Activated T-cell treated with anti-CD3 and anti-CD28 coated beads, Interleukin-2, amount 50 U/mL, for 24 hours (primary cell): ENCODE results near the gene CNTN4.
"Not testable (repeated sequence)": the region's sequence is repeated elsewhere in the genome, so short reads cannot be mapped to it uniquely, and the experiment has no call there.

ENCODE experiments used
- DNase-seq: peaks from one replicate; pipeline ENCODE4 v3.0.0-alpha.2; 2020
- H3K27ac Mint-ChIP-seq: 2 replicates; pipeline ENCODE4 v1.8.0; 2020; ENCODE audit warnings: mild to moderate bottlenecking, mixed read lengths
- H3K27me3 Mint-ChIP-seq: 2 replicates; pipeline ENCODE4 v1.8.0; 2020; ENCODE audit warnings: mixed read lengths
- H3K36me3 Mint-ChIP-seq: 2 replicates; pipeline ENCODE4 v1.8.0; 2020; ENCODE audit warnings: low read depth, mixed read lengths
- H3K4me1 Mint-ChIP-seq: 2 replicates; pipeline ENCODE4 v1.8.0; 2020; ENCODE audit warnings: low read depth, mixed read lengths
- H3K4me3 Mint-ChIP-seq: 2 replicates; pipeline ENCODE4 v1.8.0; 2020; ENCODE audit warnings: mild to moderate bottlenecking, moderate library complexity, mixed read lengths
- H3K9me3 Mint-ChIP-seq: 2 replicates; pipeline ENCODE4 v1.8.0; 2020; ENCODE audit warnings: mixed read lengths

The CNTN4 gene

GRCh38 chr3:2516762-2517441, 418.2 kb downstream of the CNTN4 start:
- Mint-ChIP-seq H3K27ac (no peak overlapping the region), H3K9me3 (no peaks in the 10 kb centered on the region), H3K36me3 (no peaks in the 10 kb centered on the region), H3K27me3 (no peaks in the 10 kb centered on the region), H3K4me1 (no peaks in the 10 kb centered on the region), H3K4me3 (no peak overlapping the region)
- DNase-seq = no peak

GRCh38 chr3:2517500-2518172, 419.0 kb downstream of the CNTN4 start:
- H3K27ac Mint-ChIP-seq = no peak overlapping the region

GRCh38 chr3:2523281-2523836, 424.7 kb downstream of the CNTN4 start:
- no peaks in the 10 kb centered on the region for H3K27me3 Mint-ChIP-seq
- no peaks in the 10 kb centered on the region for H3K4me1 Mint-ChIP-seq
- DNase-seq = no peak
- no peak overlapping the region for H3K27ac Mint-ChIP-seq
- no peaks in the 10 kb centered on the region for H3K36me3 Mint-ChIP-seq
- no peak overlapping the region for H3K4me3 Mint-ChIP-seq
- H3K9me3 Mint-ChIP-seq = no peaks in the 10 kb centered on the region

More at GRCh38 chr3:2517500-2518172, 419.0 kb downstream of the CNTN4 start:
- no peak for DNase-seq
- Mint-ChIP-seq H3K27me3 (no peaks in the 10 kb centered on the region), H3K36me3 (no peaks in the 10 kb centered on the region), H3K9me3 (no peaks in the 10 kb centered on the region), H3K4me3 (no peak overlapping the region), H3K4me1 (no peaks in the 10 kb centered on the region)

DNA sequence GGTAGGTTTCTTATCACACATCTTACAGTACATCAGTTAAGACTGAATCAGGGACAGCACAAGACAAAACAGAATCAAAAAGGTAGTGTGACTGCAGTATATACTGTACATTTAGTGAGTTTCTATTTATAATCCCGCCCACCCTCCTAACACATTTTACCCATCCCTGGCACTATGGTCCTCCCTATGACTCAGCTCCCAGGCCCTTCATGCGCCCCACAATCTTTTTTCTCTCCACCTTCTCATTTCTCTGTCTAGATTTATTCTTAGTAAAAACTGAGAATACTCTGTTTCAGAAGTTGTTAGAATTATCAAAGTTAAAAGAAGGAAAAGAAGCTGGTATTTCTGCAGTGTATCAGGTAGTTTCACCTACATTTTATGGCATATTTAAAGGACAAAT, 427.3 kb downstream of the CNTN4 start:
- DNase-seq = no peak

GRCh38 chr3:2526926-2527325, 428.3 kb downstream of the CNTN4 start:
- Mint-ChIP-seq H3K27ac (no peak overlapping the region), H3K27me3 (no peaks in the 10 kb centered on the region), H3K4me3 (no peak overlapping the region), H3K4me1 (no peaks in the 10 kb centered on the region), H3K36me3 (no peaks in the 10 kb centered on the region), H3K9me3 (no peaks in the 10 kb centered on the region)
- DNase-seq = no peak

More for the DNA sequence above, 427.3 kb downstream of the CNTN4 start:
- H3K4me3 Mint-ChIP-seq = no peak overlapping the region
- no peaks in the 10 kb centered on the region for H3K9me3 Mint-ChIP-seq
- no peaks in the 10 kb centered on the region for H3K4me1 Mint-ChIP-seq
- H3K27ac Mint-ChIP-seq = no peak overlapping the region
- no peaks in the 10 kb centered on the region for H3K36me3 Mint-ChIP-seq
- no peaks in the 10 kb centered on the region for H3K27me3 Mint-ChIP-seq

DNA sequence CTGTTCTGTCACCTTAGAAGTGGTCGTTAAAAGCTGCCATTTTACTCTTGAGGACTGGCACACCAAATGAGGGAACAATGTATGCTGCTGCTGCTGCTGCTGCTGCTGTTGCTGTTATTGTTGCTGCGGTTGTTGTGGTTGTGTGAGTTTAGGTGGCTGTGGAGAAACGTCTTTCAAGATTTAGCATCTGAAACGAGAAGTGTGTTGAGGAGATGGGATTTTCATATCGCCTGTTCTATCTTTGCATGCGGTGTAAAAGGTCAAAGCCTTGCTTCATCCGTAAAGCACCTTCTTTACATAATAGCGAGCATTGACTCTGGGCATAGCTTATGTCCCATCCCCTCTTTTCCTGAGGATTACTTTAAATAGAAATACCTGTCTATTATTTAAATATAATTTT, 428.7 kb downstream of the CNTN4 start:
- H3K9me3 Mint-ChIP-seq, DNase-seq, H3K36me3 Mint-ChIP-seq, H3K27ac Mint-ChIP-seq, H3K4me3 Mint-ChIP-seq, H3K27me3 Mint-ChIP-seq, H3K4me1 Mint-ChIP-seq: not testable (repeated sequence)

- not testable (repeated sequence) for H3K4me3 Mint-ChIP-seq, H3K27ac Mint-ChIP-seq, H3K4me1 Mint-ChIP-seq, H3K36me3 Mint-ChIP-seq, H3K27me3 Mint-ChIP-seq, DNase-seq, H3K9me3 Mint-ChIP-seq
Measured at GRCh38 chr3:2534767-2535166, 436.1 kb downstream of the CNTN4 start.

GRCh38 chr3:2535206-2535605, 436.5 kb downstream of the CNTN4 start:
- DNase-seq = no peak
- Mint-ChIP-seq H3K36me3 (no peaks in the 10 kb centered on the region), H3K27me3 (no peaks in the 10 kb centered on the region), H3K9me3 (no peaks in the 10 kb centered on the region), H3K4me1 (no peaks in the 10 kb centered on the region), H3K4me3 (no peak overlapping the region), H3K27ac (no peak overlapping the region)

- H3K27ac Mint-ChIP-seq = no peak overlapping the region
- no peak overlapping the region for H3K4me3 Mint-ChIP-seq
- no peaks in the 10 kb centered on the region for H3K36me3 Mint-ChIP-seq
- no peaks in the 10 kb centered on the region for H3K9me3 Mint-ChIP-seq
- H3K4me1 Mint-ChIP-seq = no peaks in the 10 kb centered on the region
- no peaks in the 10 kb centered on the region for H3K27me3 Mint-ChIP-seq
- DNase-seq = no peak
Measured at GRCh38 chr3:2536575-2536974, 437.9 kb downstream of the CNTN4 start.

- H3K9me3 Mint-ChIP-seq = no peaks in the 10 kb centered on the region
- no peaks in the 10 kb centered on the region for H3K36me3 Mint-ChIP-seq
- no peak for DNase-seq
- no peaks in the 10 kb centered on the region for H3K27me3 Mint-ChIP-seq
- no peak overlapping the region for H3K27ac Mint-ChIP-seq
- H3K4me3 Mint-ChIP-seq = no peak overlapping the region
- no peaks in the 10 kb centered on the region for H3K4me1 Mint-ChIP-seq
Measured at GRCh38 chr3:2540115-2540514, 441.4 kb downstream of the CNTN4 start.

DNA sequence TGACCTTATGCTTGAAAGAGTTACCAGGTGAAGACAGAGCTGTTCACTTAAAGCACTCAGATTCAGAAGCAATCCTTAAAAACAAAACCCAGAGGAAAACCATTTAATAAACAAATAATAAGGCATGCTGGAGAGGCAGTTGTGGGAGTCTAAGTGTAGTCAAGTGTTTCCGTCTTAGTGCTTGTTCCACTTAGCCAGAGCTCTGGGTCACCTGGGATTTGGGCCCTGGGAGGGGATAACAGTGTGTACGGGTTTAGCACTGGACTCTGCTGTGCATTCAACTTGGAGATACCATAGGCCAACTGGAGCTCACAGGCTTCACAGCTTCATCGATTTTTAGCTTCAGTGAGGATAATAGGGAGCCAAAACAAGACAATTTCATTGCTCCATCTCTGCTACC, 444.6 kb downstream of the CNTN4 start:
- Mint-ChIP-seq H3K27ac (no peak overlapping the region), H3K4me3 (no peak overlapping the region), H3K9me3 (peaks cover 3% of the 10 kb centered on the region), H3K36me3 (no peaks in the 10 kb centered on the region), H3K4me1 (no peaks in the 10 kb centered on the region), H3K27me3 (no peaks in the 10 kb centered on the region)
- DNase-seq = no peak

DNA sequence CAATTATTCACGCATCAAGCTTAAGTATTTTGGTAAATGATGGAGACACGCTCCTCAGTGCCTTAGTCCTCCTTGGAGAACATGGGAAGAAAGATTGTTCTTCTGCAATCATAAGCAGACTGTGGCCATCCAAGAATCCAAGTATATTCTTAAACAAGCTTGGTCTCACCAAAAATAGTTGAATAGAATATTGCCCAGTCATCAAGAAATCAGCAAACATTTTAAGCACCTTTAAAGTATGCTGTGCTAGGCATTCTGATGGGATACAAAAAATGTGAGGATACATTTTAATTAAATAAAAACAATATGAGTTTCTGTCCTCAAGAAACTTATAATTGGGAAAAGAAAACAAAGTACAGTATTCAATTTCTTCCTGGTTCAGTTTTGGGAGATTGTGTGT, 445.5 kb downstream of the CNTN4 start:
- no peak overlapping the region for H3K4me3 Mint-ChIP-seq
- H3K27ac Mint-ChIP-seq = no peak overlapping the region
- H3K9me3 Mint-ChIP-seq = peaks cover 3% of the 10 kb centered on the region
- no peaks in the 10 kb centered on the region for H3K4me1 Mint-ChIP-seq
- no peaks in the 10 kb centered on the region for H3K27me3 Mint-ChIP-seq
- no peak for DNase-seq
- no peaks in the 10 kb centered on the region for H3K36me3 Mint-ChIP-seq

- H3K27me3 Mint-ChIP-seq = no peaks in the 10 kb centered on the region
- no peak overlapping the region for H3K4me3 Mint-ChIP-seq
- H3K9me3 Mint-ChIP-seq = peaks cover 4% of the 10 kb centered on the region
- no peak overlapping the region for H3K27ac Mint-ChIP-seq
- H3K36me3 Mint-ChIP-seq = no peaks in the 10 kb centered on the region
- no peak for DNase-seq
- no peaks in the 10 kb centered on the region for H3K4me1 Mint-ChIP-seq
Measured at GRCh38 chr3:2544718-2545117, 446.1 kb downstream of the CNTN4 start.

- DNase-seq = no peak
- H3K9me3 Mint-ChIP-seq = peaks cover 9% of the 10 kb centered on the region
- H3K36me3 Mint-ChIP-seq = no peaks in the 10 kb centered on the region
- no peak overlapping the region for H3K27ac Mint-ChIP-seq
- no peak overlapping the region for H3K4me3 Mint-ChIP-seq
- no peaks in the 10 kb centered on the region for H3K27me3 Mint-ChIP-seq
- no peaks in the 10 kb centered on the region for H3K4me1 Mint-ChIP-seq
Measured at GRCh38 chr3:2547049-2547448, 448.4 kb downstream of the CNTN4 start.

GRCh38 chr3:2554656-2555055, 456.0 kb downstream of the CNTN4 start:
- peaks cover 6% of the 10 kb centered on the region for H3K9me3 Mint-ChIP-seq
- H3K4me1 Mint-ChIP-seq = no peaks in the 10 kb centered on the region
- H3K4me3 Mint-ChIP-seq = no peak overlapping the region
- no peaks in the 10 kb centered on the region for H3K36me3 Mint-ChIP-seq
- no peaks in the 10 kb centered on the region for H3K27me3 Mint-ChIP-seq
- H3K27ac Mint-ChIP-seq = no peak overlapping the region
- no peak for DNase-seq
